NCI-H748 (cell line): ENCODE results near the gene CRMP1.
A peak's percentile ranks its signal among the peaks of the same experiment; 100 is the strongest.

ENCODE experiments used
- DNase-seq: peaks from one replicate; lab custom pipeline; 2025; ENCODE audit not compliant: unreplicated experiment; lab: John Stamatoyannopoulos, UW

CRMP1 gene

GRCh38 chr4:5921101-5921980, 28.5 kb upstream of the CRMP1 start:
- peak; percentile 1 for DNase-seq

GRCh38 chr4:5919571-5919970, 26.7 kb upstream of the CRMP1 start:
- no peak for DNase-seq

GRCh38 chr4:5919044-5919443, 26.2 kb upstream of the CRMP1 start:
- no peak for DNase-seq

- DNase-seq, result peak; percentile 47
Measured at GRCh38 chr4:5918331-5918985, 25.6 kb upstream of the CRMP1 start.

GRCh38 chr4:5917672-5918071, 24.8 kb upstream of the CRMP1 start:
- no peak for DNase-seq

- DNase-seq, result no peak
Measured at GRCh38 chr4:5916229-5916628, 23.3 kb upstream of the CRMP1 start.

GRCh38 chr4:5913454-5913853, 20.6 kb upstream of the CRMP1 start:
- no peak for DNase-seq

GRCh38 chr4:5912614-5913019, 19.7 kb upstream of the CRMP1 start:
- peak; percentile 75 for DNase-seq

- no peak for DNase-seq
Measured at GRCh38 chr4:5908876-5909427, 16.1 kb upstream of the CRMP1 start.

GRCh38 chr4:5906191-5906590, 13.3 kb upstream of the CRMP1 start:
- DNase-seq, result no peak

GRCh38 chr4:5905714-5906113, 12.8 kb upstream of the CRMP1 start:
- DNase-seq, result peak; percentile 4

GRCh38 chr4:5900844-5901243, 8.0 kb upstream of the CRMP1 start:
- no peak for DNase-seq

- DNase-seq, result no peak
Measured at GRCh38 chr4:5899881-5900280, 7.0 kb upstream of the CRMP1 start.

GRCh38 chr4:5899396-5899795, 6.5 kb upstream of the CRMP1 start:
- DNase-seq, result no peak

- DNase-seq, result no peak
Measured at GRCh38 chr4:5897674-5898073, 4.8 kb upstream of the CRMP1 start.

GRCh38 chr4:5895287-5895686, 2.4 kb upstream of the CRMP1 start:
- no peak for DNase-seq

- no peak for DNase-seq
Measured at GRCh38 chr4:5894266-5894665, 1.4 kb upstream of the CRMP1 start.

- DNase-seq, result no peak
Measured at GRCh38 chr4:5893591-5893990, 705 bp upstream of the CRMP1 start.

- DNase-seq, result peak; percentile 44
Measured at GRCh38 chr4:5892323-5893003, 423 bp downstream of the CRMP1 start.

GRCh38 chr4:5891563-5892322, 1.1 kb downstream of the CRMP1 start:
- no peak for DNase-seq
